Retina (tissue), 1 donor: ENCODE results near the gene CNTNAP3B.
"Not testable (repeated sequence)": the region's sequence is repeated elsewhere in the genome, so short reads cannot be mapped to it uniquely, and the experiment has no call there.

Experiments used
- DNase-seq: peaks from one replicate; pipeline ENCODE4 v3.0.0-alpha.2; 2016

The CNTNAP3B gene

GRCh38 chr9:42129073-42129729, at the start of gene CNTNAP3B:
CNTNAP3B (minus strand) TSS chr9:42129426; CDS start chr9:42129094, 332 bp downstream.
- DNase-seq = peak; percentile 75

- DNase-seq = peak; percentile 14
These were observed 31.1 kb upstream of the CNTNAP3B start for GRCh38 chr9:42160299-42160698.

DNA sequence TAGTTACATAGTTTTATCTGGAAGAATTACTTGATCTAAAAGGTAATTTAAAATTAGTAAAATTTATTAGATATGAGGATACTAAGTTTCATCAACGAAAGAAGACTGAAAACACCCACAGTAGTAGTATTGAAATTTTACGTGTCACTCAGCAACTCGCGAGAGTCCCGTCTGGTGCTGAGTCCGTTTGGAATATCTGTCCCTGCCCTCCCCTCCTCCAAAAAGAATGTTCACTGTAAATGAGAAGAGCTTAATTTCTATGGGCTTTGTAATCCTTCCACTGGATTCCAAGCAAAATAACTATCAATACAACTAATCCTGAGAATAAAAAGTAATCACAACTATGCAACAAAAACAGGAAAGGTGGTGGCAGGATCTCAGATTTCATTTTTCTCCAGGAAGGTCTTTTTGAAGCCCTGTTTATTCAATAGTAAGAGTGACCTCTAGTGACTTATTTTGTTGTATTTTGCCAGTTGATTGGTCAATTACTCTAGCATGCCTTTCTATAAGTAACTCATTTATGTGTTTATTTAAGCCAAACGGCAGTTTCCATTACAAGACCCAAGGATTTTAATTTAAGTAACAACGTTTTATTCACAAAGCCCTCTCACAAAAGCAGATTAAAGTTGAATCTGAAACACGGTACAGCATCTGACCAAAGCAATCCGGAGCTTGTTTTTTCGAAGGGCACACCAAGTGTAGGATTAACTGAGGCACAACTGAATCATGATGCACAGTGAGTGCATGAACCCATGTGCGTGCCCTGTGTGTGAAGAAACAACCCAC, 2.0 kb downstream of the CNTNAP3B start:
- DNase-seq = peak; percentile 52

- DNase-seq = peak; percentile 30
These were observed 8.2 kb downstream of the CNTNAP3B start for GRCh38 chr9:42121007-42121406.

DNA sequence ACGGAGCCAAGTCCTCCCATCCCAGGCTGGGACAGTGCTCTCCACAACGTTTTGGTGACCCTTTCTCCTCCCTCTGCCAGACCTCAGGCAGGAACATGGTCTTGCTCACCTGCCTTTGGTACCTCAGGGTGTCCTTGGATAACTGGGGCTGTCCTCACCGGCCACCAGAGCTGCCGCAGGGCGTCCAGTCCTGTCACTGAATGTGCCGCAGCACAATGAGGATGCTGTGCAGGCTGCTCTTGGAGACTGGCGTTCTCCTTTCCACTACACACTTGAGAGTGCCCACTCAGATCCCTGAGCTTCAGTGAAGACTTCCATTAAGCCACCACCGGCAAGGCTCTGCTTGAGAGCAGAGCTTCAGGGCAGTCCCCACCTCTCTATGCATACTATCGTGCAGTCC, 33.3 kb downstream of the CNTNAP3B start:
- not testable (repeated sequence) for DNase-seq

- DNase-seq = not testable (repeated sequence)
These were observed 44.7 kb downstream of the CNTNAP3B start for GRCh38 chr9:42084559-42084952.

DNA sequence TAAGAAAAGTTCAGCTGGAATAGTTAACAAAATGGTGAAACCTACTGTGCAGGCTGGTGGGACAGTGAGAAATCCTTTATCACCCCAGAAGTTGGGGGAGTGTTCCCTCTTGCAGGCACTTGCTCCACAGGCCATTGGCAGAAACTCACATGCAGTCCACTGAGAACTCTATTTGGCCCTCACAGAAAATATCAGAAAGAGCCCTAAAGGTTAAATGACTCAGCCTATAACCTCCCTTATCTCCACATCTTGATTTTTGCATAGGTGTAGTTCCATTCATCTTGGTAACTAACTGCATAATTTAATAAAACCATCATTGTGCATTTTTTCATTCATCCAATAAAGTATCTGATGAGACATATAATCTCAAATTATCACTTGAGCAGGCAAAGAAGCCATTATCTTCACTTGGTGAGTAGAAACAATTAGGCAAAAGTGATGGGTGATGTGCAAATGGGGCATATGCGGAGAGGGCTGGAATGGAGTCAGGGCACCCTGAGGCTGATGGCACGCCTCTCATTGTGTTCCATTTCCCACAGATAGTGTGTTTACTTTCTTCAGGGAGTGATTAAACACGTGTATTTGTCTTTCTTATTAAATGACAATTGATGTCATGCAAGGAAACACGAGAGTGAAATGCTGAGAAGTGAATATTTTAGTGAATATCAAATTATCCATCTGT, 45.2 kb downstream of the CNTNAP3B start:
- DNase-seq = not testable (repeated sequence)

- DNase-seq = peak; percentile 8
These were observed 48.9 kb downstream of the CNTNAP3B start for GRCh38 chr9:42080376-42080775.

GRCh38 chr9:42074868-42075267, 54.4 kb downstream of the CNTNAP3B start:
- not testable (repeated sequence) for DNase-seq

- DNase-seq = not testable (repeated sequence)
These were observed 58.2 kb downstream of the CNTNAP3B start for GRCh38 chr9:42071026-42071425.

- not testable (repeated sequence) for DNase-seq
These were observed 59.0 kb downstream of the CNTNAP3B start for GRCh38 chr9:42070035-42070799.

DNA sequence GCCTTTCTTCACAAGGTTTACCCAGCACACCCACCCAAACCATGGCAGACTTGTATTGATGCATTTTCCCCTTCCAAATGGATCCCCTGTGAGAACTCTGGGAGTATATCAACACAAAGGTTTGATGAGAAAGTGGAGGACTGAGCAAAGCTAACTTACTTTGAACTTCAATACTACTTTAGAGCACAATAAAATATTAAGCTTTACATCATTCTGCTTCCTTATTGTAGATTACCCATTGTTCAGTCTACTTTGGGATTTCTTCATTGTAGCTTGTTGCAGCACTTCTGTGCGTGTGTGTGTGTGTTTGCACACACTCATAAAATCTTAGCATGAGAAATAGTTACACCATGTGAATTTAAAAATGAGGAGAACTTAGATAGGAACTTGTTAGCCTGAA, 75.4 kb downstream of the CNTNAP3B start:
- not testable (repeated sequence) for DNase-seq

- DNase-seq = not testable (repeated sequence)
These were observed 78.5 kb downstream of the CNTNAP3B start for GRCh38 chr9:42050701-42051100.

- DNase-seq = not testable (repeated sequence)
These were observed 84.7 kb downstream of the CNTNAP3B start for GRCh38 chr9:42044422-42045010.

- not testable (repeated sequence) for DNase-seq
These were observed 95.7 kb downstream of the CNTNAP3B start for GRCh38 chr9:42033541-42033940.

DNA sequence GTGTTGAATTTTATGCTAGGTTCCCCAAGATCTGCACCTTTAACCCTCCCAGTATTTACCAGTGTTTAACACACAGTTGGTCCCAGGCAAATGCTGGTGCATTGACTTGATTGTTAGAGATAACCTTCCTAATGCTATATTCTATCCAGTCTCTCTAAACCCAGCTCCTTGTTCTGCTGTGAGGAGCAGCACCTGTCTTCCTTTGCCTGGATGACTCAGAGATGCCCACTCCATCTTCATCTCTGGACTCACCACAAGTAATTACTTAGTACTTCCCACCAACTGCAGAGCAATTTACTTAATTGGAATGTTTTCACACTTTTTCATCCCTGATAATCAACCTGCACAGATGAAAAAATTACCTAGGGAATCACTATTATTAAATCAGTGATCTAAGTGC, 108.6 kb downstream of the CNTNAP3B start:
- DNase-seq = not testable (repeated sequence)

GRCh38 chr9:42018220-42018922, 110.9 kb downstream of the CNTNAP3B start:
- DNase-seq = not testable (repeated sequence)

DNA sequence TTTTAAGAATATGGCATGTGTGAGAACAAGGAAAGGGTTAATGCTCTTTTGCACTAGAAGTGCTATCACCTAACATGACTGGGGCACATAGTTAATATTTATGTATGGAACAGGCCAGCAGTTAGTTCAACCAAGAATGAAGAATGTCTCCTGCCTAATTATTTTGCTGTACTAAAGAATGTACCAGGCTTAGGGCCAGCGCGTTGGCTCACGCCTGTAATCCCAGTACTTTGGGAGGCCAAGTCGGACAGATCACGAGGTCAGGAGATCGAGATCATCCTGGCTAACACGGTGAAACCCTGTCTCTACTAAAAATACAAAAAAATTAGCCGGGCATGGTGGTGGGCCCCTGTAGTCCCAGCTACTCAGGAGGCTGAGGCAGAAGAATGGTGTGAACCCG, 114.9 kb downstream of the CNTNAP3B start:
- not testable (repeated sequence) for DNase-seq

- DNase-seq = not testable (repeated sequence)
These were observed 137.6 kb downstream of the CNTNAP3B start for GRCh38 chr9:41991607-41992006.

GRCh38 chr9:41980271-41980670, 149.0 kb downstream of the CNTNAP3B start:
- DNase-seq = not testable (repeated sequence)

DNA sequence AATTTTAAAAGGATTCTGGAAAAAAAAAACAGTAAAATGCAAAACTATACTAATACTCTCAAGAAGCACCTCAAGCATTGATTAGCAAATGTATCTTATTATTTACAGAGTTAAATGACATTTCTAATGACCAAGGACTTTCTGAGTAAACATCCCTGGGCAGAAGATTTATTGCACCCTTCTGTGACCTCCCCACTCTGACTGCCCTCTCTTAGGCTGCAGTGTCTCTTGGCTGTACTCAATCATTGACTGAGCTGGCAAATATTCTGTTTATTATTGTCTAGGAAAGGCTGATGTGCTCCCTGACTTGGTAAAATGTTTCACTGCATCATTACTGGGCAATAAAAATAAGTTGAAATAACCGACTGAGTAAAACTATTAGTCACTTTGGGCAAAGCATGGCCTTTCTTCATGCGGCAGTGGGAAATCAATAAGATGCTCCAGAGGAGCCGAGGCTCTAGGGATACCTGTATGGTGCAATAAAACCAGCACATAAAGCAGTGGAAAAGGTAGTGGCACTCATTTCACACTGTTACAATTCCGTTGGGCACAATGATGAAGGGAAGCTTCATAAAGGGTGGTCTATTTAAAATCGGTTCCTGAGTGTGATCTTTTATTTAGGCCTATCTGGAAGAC, 151.1 kb downstream of the CNTNAP3B start:
- DNase-seq = not testable (repeated sequence)
